Upper lobe of left lung (tissue), 4 donors: ENCODE data around the gene KLRF1.

Source experiments
- CTCF ChIP-seq, 6 experiments: fragments of 450-650 bp in 4 of 6; fragments of 200-600 bp in 2 of 6; sonication (generic) in 2 of 6; IDR thresholded peaks; one replicate each; pipeline ENCODE4 v1.5.1; 2016 to 2019; ENCODE audit warnings: antibody characterized with exemption in 6 of 6
- EP300 ChIP-seq, 4 donors: sonication (generic); formaldehyde crosslinking; IDR thresholded peaks; one replicate each; pipeline ENCODE4 v1.5.1; 2017; ENCODE audit warnings: antibody characterized with exemption in 4 of 4, control low read depth in 2 of 4
- POLR2A ChIP-seq, 4 donors: fragments of 450-650 bp; IDR thresholded peaks; one replicate each; pipeline ENCODE4 v1.5.1; 2016 to 2017; ENCODE audit warnings: antibody characterized with exemption in 4 of 4, mild to moderate bottlenecking in 2 of 4
- POLR2AphosphoS5 ChIP-seq, 2 donors: sonication (generic); formaldehyde crosslinking; IDR thresholded peaks; one replicate each; pipeline ENCODE4 v1.5.1; 2017; ENCODE audit warnings: antibody characterized with exemption in 2 of 2

DNA sequence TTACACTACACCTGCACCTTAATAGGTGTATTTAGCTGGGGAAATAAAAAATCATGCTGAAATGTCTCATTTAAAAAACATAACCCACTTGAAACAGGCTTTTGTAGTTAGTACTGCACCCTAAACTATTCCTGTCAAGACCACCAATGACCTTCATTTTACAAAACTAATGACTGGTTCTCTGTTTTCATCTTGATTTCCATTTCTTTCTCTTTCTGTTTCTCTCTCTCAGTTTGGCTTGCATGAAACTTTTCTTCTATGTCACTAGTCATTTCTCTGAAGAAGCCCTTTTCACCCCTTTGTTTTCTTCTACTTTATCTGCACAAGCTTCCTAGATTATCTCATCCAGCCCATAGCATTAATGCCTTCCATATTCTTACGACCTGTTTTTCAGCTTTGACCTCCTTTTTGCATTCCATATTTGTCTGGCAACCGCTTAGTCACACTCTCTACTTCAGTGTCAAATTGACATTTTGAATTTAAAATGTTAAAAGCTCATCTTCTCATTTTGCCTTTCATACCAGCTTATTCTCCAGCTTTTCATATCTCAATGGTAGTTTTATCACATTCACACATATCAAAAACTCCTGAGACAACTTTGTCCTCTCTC is 32.7 kb upstream of the KLRF1 start:
- no peak for TF ChIP-seq POLR2A (IDR thresholded peaks at IDR 0.05)
- TF ChIP-seq CTCF (IDR thresholded peaks at IDR 0.05): no peak
- no peak for TF ChIP-seq POLR2AphosphoS5 (IDR thresholded peaks at IDR 0.05)
- TF ChIP-seq EP300 (IDR thresholded peaks at IDR 0.05): no peak
